ENCODE data around the gene NFAT5. TPM values are rescaled to one million over a fixed set of nuclear protein-coding genes. Genes with fewer than 3 reads are reported as not detected.
"Not testable (repeated sequence)": the region's sequence is repeated elsewhere in the genome, so short reads cannot be mapped to it uniquely, and the experiment has no call there.

NFAT5 gene
- total RNA-seq, 1 experiment from 2014 or later = 21.0 TPM

GRCh38 chr16:69559164-69559563 lies 6.6 kb upstream of the NFAT5 start:
- no peak overlapping the region for H3K4me3 Mint-ChIP-seq
- Histone ChIP-seq H3K4me2 (ENCODE audit: insufficient read depth, insufficient read length, low read length) (no peak overlapping the region), H3K79me1 (ENCODE audit: insufficient read depth, low read depth, low read length, poor library complexity, severe bottlenecking) (no peaks in the 10 kb centered on the region), H3K4me1 (ENCODE audit: insufficient read depth, low read length) (peaks cover 2% of the 10 kb centered on the region; the same call in 1 of the 2 replicates), H3K56ac (ENCODE audit: insufficient read length, low read depth, low read length) (no peak overlapping the region), H3K27me3 (ENCODE audit: insufficient read depth, low read length) (no peaks in the 10 kb centered on the region), H3K79me2 (ENCODE audit: insufficient read depth, low read length) (no peaks in the 10 kb centered on the region), H2AFZ (ENCODE audit: low read length) (no peak overlapping the region), H3K14ac (ENCODE audit: insufficient read depth, low read length) (no peak overlapping the region), H3T11ph (ENCODE audit: low read length) (no peak overlapping the region), H2BK120ac (ENCODE audit: low read depth, low read length, poor library complexity, severe bottlenecking) (no peak overlapping the region), H4K91ac (ENCODE audit: insufficient read length, low read depth, low read length) (no peak overlapping the region), H3K23me2 (ENCODE audit: insufficient read length, low read depth, low read length, poor library complexity, severe bottlenecking) (no peaks in the 10 kb centered on the region), H3K18ac (ENCODE audit: insufficient read length, low read depth, low read length) (no peak overlapping the region), H4K5ac (ENCODE audit: insufficient read length, low read depth, low read length) (no peak overlapping the region), H3K9ac (ENCODE audit: extremely low read depth, insufficient read length, low read length) (no peak overlapping the region), H3K27ac (ENCODE audit: insufficient read length, low read depth, low read length) (no peak overlapping the region), H2BK5ac (ENCODE audit: insufficient read length, low read length) (no peak overlapping the region), H2BK15ac (ENCODE audit: low read depth, low read length) (no peak overlapping the region), H4K20me1 (ENCODE audit: control insufficient read depth, insufficient read depth, insufficient read length) (no peaks in the 10 kb centered on the region), H3K9me3 (ENCODE audit: control insufficient read depth, low read depth, low read length) (no peaks in the 10 kb centered on the region), H2BK20ac (ENCODE audit: low read depth, low read length, poor library complexity, severe bottlenecking) (no peak overlapping the region), H3K23ac (ENCODE audit: insufficient read length, low read depth, low read length) (no peak overlapping the region), H2BK12ac (ENCODE audit: insufficient read length, low read depth, low read length) (no peak overlapping the region), H4K8ac (replicated peaks; ENCODE audit: insufficient read length, low read depth, low read length) (no peak overlapping the region), H3K4ac (ENCODE audit: low read depth, low read length) (no peak overlapping the region), H2AK5ac (ENCODE audit: insufficient read length, low read length) (no peak overlapping the region)
- peaks cover 10 to 11% of the 10 kb centered on the region in 2 experiments for H3K4me1 Mint-ChIP-seq
- H3K27me3 Mint-ChIP-seq (ENCODE audit: low read depth) = no peaks in the 10 kb centered on the region
- no peak for DNase-seq
- peaks cover 0 to 4% of the 10 kb centered on the region in 2 experiments; a peak in 2 of 5 replicates for H3K9me3 Mint-ChIP-seq
- WGBS (ENCODE audit: extremely low coverage, insufficient read length, low lambda C conversion rate) = no CpG with 5 or more reads among the region's 2 CpGs
- H3K27ac Mint-ChIP-seq = peak overlapping the region in 1 of 3 experiments; percentile 43; a peak in 1 of 7 replicates
- no peak for TF ChIP-seq CTCF (conservative IDR thresholded peaks at IDR 0.05)
- peaks cover 1 to 4% (median 3%) of the 10 kb centered on the region in 3 experiments; a peak in 4 of 7 replicates for H3K36me3 Mint-ChIP-seq (ENCODE audit: insufficient read depth in 1 of 3, low read depth in 3 of 3)

GRCh38 chr16:69561367-69561766 lies 4.4 kb upstream of the NFAT5 start:
- not testable (repeated sequence) for H2BK15ac ChIP-seq (ENCODE audit: low read depth, low read length); H3K9me3 Mint-ChIP-seq; H3K4me1 ChIP-seq (ENCODE audit: insufficient read depth, low read length); H3K56ac ChIP-seq (ENCODE audit: insufficient read length, low read depth, low read length); H3K36me3 Mint-ChIP-seq (ENCODE audit: insufficient read depth in 1 of 3, low read depth in 3 of 3); H3K9me3 ChIP-seq (ENCODE audit: control insufficient read depth, low read depth, low read length); H2AFZ ChIP-seq (ENCODE audit: low read length); H4K91ac ChIP-seq (ENCODE audit: insufficient read length, low read depth, low read length); H3K4me2 ChIP-seq (ENCODE audit: insufficient read depth, insufficient read length, low read length); H3K27ac Mint-ChIP-seq; H3K23ac ChIP-seq (ENCODE audit: insufficient read length, low read depth, low read length); H4K8ac ChIP-seq (replicated peaks; ENCODE audit: insufficient read length, low read depth, low read length); H3K4me3 Mint-ChIP-seq; H2BK5ac ChIP-seq (ENCODE audit: insufficient read length, low read length); H3K27ac ChIP-seq (ENCODE audit: insufficient read length, low read depth, low read length); H4K5ac ChIP-seq (ENCODE audit: insufficient read length, low read depth, low read length); DNase-seq; H2BK20ac ChIP-seq (ENCODE audit: low read depth, low read length, poor library complexity, severe bottlenecking); H2BK12ac ChIP-seq (ENCODE audit: insufficient read length, low read depth, low read length); H4K20me1 ChIP-seq (ENCODE audit: control insufficient read depth, insufficient read depth, insufficient read length); H3K4ac ChIP-seq (ENCODE audit: low read depth, low read length); H2AK5ac ChIP-seq (ENCODE audit: insufficient read length, low read length); H3K27me3 ChIP-seq (ENCODE audit: insufficient read depth, low read length); H2BK120ac ChIP-seq (ENCODE audit: low read depth, low read length, poor library complexity, severe bottlenecking); H3T11ph ChIP-seq (ENCODE audit: low read length); H3K9ac ChIP-seq (ENCODE audit: extremely low read depth, insufficient read length, low read length); H3K27me3 Mint-ChIP-seq (ENCODE audit: low read depth); H3K23me2 ChIP-seq (ENCODE audit: insufficient read length, low read depth, low read length, poor library complexity, severe bottlenecking); H3K79me1 ChIP-seq (ENCODE audit: insufficient read depth, low read depth, low read length, poor library complexity, severe bottlenecking); H3K14ac ChIP-seq (ENCODE audit: insufficient read depth, low read length); H3K18ac ChIP-seq (ENCODE audit: insufficient read length, low read depth, low read length); H3K79me2 ChIP-seq (ENCODE audit: insufficient read depth, low read length)
- WGBS (ENCODE audit: extremely low coverage, insufficient read length, low lambda C conversion rate) = no CpG with 5 or more reads among the region's 2 CpGs
- peaks cover 19 to 21% of the 10 kb centered on the region in 2 experiments for H3K4me1 Mint-ChIP-seq

Measured in H9 (cell line).